Gastroesophageal sphincter (tissue), 4 donors: Measurements from ENCODE around the gene TPGS2. TPM values are rescaled to one million over a fixed set of nuclear protein-coding genes. Genes with fewer than 3 reads are reported as not detected.

Experiments
- ATAC-seq: fragments of 150-250 bp; one replicate; pipeline ENCODE4 v1.9.1; 2016; ENCODE audit warnings: mild to moderate bottlenecking, moderate library complexity
- H3K27ac ChIP-seq, 4 donors: fragments of 200-600 bp; sonication (generic) in 3 of 4; 1 replicate in 3 of 4; 2 replicates in 1 of 4; pipeline ENCODE4 v1.5.1; 2016 to 2019
- H3K27me3 ChIP-seq: fragments of 200-600 bp; sonication (generic); one replicate; pipeline ENCODE4 v1.5.1; 2019
- H3K36me3 ChIP-seq, 2 donors: fragments of 200-600 bp; sonication (generic); one replicate each; pipeline ENCODE4 v1.5.1; 2019; ENCODE audit warnings: control low read depth in 1 of 2
- H3K4me1 ChIP-seq, 3 donors: fragments of 200-600 bp; sonication (generic); 1 replicate in 2 of 3; 2 replicates in 1 of 3; pipeline ENCODE4 v1.5.1; 2016 to 2019; ENCODE audit warnings: control low read depth in 2 of 3
- H3K4me3 ChIP-seq, 2 donors: fragments of 200-600 bp; sonication (generic); one replicate each; pipeline ENCODE4 v1.5.1; 2019; ENCODE audit warnings: mild to moderate bottlenecking in 1 of 2, moderate library complexity in 1 of 2
- H3K9me3 ChIP-seq, 3 donors: fragments of 200-600 bp; sonication (generic); one replicate each; pipeline ENCODE4 v1.5.1; 2017 to 2019; ENCODE audit warnings: control low read depth in 2 of 3
- CTCF ChIP-seq, 4 experiments: fragments of 200-600 bp in 2 of 4; fragments of 450-650 bp in 2 of 4; sonication (generic) in 1 of 4; IDR thresholded peaks; one replicate each; pipeline ENCODE4 v1.5.1; 2017 to 2019; ENCODE audit warnings: antibody characterized with exemption in 4 of 4, mild to moderate bottlenecking in 2 of 4, moderate library complexity in 2 of 4
- EP300 ChIP-seq: sonication (generic); formaldehyde crosslinking; IDR thresholded peaks from one replicate; pipeline ENCODE4 v1.6.1; 2017; ENCODE audit warnings: antibody characterized with exemption, mild to moderate bottlenecking
- POLR2A ChIP-seq, 2 donors: fragments of 450-650 bp; IDR thresholded peaks; one replicate each; pipeline ENCODE4 v1.6.1; 2017; ENCODE audit warnings: antibody characterized with exemption in 2 of 2, mild to moderate bottlenecking in 2 of 2, moderate library complexity in 1 of 2
- POLR2AphosphoS5 ChIP-seq: sonication (generic); formaldehyde crosslinking; IDR thresholded peaks from one replicate; pipeline ENCODE4 v1.6.1; 2017; ENCODE audit warnings: antibody characterized with exemption
- WGBS, 2 donors: methylation state at CpG; one replicate each; pipeline ENCODE4 v1.1.5; 2018; ENCODE audit warnings: low coverage in 1 of 2; 5-methylcytosine and 5-hydroxymethylcytosine counted together
- total RNA-seq, 4 donors: library from RNA; depleted of rRNA; stranded (reverse); fragments of >200 nt; gene quantifications; one replicate each; pipeline ENCODE4 v1.1.0, GENCODE V29; 2016

The TPGS2 gene
- total RNA-seq, 4 donors from 2014 or later: 56.8 to 226 (median 73.4) TPM

DNA sequence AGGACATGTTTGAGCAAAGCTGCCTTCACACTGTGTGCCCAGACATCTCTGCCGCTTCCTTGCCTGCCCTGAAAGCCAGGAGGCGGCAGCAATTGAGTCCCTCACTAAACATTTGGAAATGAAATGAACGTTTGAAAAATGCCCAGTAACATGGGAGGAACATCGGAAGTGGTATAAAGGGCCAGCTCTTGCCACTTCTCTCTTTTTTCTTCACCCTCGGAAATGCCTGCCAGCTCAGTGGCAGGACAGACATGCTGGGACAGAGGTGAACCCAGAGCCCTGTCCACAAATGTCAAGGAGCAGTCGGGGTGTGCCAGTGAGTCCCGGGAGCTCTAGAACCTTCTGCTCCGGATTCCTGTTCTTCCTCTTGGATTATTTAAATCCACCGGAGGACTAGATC is 46.1 kb downstream of the TPGS2 start:
- Histone ChIP-seq H3K36me3 (peaks cover 0 to 52% of the 10 kb centered on the region in 2 donors), H3K27me3 (no peaks in the 10 kb centered on the region), H3K9me3 (no peaks in the 10 kb centered on the region), H3K27ac (no peak overlapping the region), H3K4me3 (no peak overlapping the region), H3K4me1 (peaks cover 0 to 18% (median 11%) of the 10 kb centered on the region in 3 donors)
- 65 to 75% methylated on average over 3 to 7 of the region's 9 CpGs for WGBS, 2 donors
- TF ChIP-seq CTCF (IDR thresholded peaks at IDR 0.05) (no peak), POLR2AphosphoS5 (no peak), EP300 (no peak), POLR2A (IDR thresholded peaks at IDR 0.05) (no peak)
- no peak for ATAC-seq

GRCh38 chr18:36780748-36781147 is 48.1 kb downstream of the TPGS2 start:
- no peak for TF ChIP-seq EP300
- TF ChIP-seq CTCF (IDR thresholded peaks at IDR 0.05): no peak
- TF ChIP-seq POLR2AphosphoS5: no peak
- no peak for TF ChIP-seq POLR2A (IDR thresholded peaks at IDR 0.05)
- Histone ChIP-seq H3K27me3 (no peaks in the 10 kb centered on the region), H3K4me1 (no peaks in the 10 kb centered on the region), H3K4me3 (no peak overlapping the region), H3K27ac (no peak overlapping the region), H3K9me3 (no peaks in the 10 kb centered on the region), H3K36me3 (peaks cover 0 to 55% of the 10 kb centered on the region in 2 donors)
- WGBS, 2 donors: 68% methylated on average over 2 of the region's 2 CpGs; no CpG with 5 or more reads in 1 of the 2 donors
- no peak for ATAC-seq

GRCh38 chr18:36777566-36777965 is 51.2 kb downstream of the TPGS2 start:
- peaks cover 0 to 58% of the 10 kb centered on the region in 2 donors for H3K36me3 ChIP-seq

DNA sequence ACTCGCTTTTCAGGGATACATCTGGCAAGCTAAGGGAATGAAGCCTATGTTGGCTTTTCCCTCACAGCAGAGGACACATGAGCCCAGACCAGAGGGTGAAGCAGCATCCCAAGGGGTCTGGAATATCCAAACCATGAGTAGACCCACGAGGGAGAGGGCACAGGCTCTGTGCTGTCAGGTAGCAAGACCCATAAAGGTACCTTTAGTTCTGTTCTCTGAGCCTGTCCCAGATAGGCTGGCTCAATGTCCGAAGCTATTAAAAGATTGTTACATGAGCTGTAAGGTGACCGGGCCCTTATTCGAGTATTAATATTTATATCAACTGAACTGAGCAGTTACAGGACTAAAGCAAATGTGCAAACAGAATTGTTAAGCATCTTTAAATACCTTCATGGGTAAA is 52.2 kb downstream of the TPGS2 start:
- Histone ChIP-seq H3K9me3 (no peaks in the 10 kb centered on the region), H3K4me3 (no peak overlapping the region), H3K4me1 (no peaks in the 10 kb centered on the region), H3K27me3 (no peaks in the 10 kb centered on the region), H3K36me3 (peaks cover 0 to 51% of the 10 kb centered on the region in 2 donors), H3K27ac (no peak overlapping the region)
- TF ChIP-seq POLR2A (IDR thresholded peaks at IDR 0.05) (no peak), CTCF (IDR thresholded peaks at IDR 0.05) (no peak), EP300 (no peak), POLR2AphosphoS5 (no peak)
- ATAC-seq: no peak
- 86 to 97% methylated on average over 4 to 5 of the region's 5 CpGs for WGBS, 2 donors

More at GRCh38 chr18:36777566-36777965, 51.2 kb downstream of the TPGS2 start:
- H3K4me3 ChIP-seq: no peak overlapping the region
- H3K27ac ChIP-seq: no peak overlapping the region
- no peaks in the 10 kb centered on the region for H3K27me3 ChIP-seq
- no peaks in the 10 kb centered on the region for H3K4me1 ChIP-seq
- 83% methylated on average over 1 of the region's 1 CpG; no CpG with 5 or more reads in 1 of the 2 donors for WGBS, 2 donors
- TF ChIP-seq POLR2A (IDR thresholded peaks at IDR 0.05) (no peak), POLR2AphosphoS5 (no peak), EP300 (no peak), CTCF (IDR thresholded peaks at IDR 0.05) (no peak)
- H3K9me3 ChIP-seq: no peaks in the 10 kb centered on the region
- ATAC-seq: no peak

- H3K27ac ChIP-seq: no peak overlapping the region
- ATAC-seq: no peak
- peaks cover 0 to 39% of the 10 kb centered on the region in 2 donors for H3K36me3 ChIP-seq
- H3K4me3 ChIP-seq: no peak overlapping the region
- H3K4me1 ChIP-seq: no peaks in the 10 kb centered on the region
- H3K27me3 ChIP-seq: no peaks in the 10 kb centered on the region
- no peaks in the 10 kb centered on the region for H3K9me3 ChIP-seq
- TF ChIP-seq CTCF (IDR thresholded peaks at IDR 0.05): no peak
- no peak for TF ChIP-seq EP300
- no peak for TF ChIP-seq POLR2A (IDR thresholded peaks at IDR 0.05)
- no peak for TF ChIP-seq POLR2AphosphoS5
- WGBS, 2 donors: 90 to 100% methylated on average over 2 to 4 of the region's 4 CpGs
Measured at GRCh38 chr18:36775396-36775795, 53.4 kb downstream of the TPGS2 start.
